ENCODE measurements around the gene TFAP2A. TPM values are rescaled to one million over a fixed set of nuclear protein-coding genes. Genes with fewer than 3 reads are reported as not detected.

TFAP2A gene
- polyA plus RNA-seq, 2 of the 4 experiments (the other 2 are of a cell fraction), result 13.1 to 26.9 TPM

DNA sequence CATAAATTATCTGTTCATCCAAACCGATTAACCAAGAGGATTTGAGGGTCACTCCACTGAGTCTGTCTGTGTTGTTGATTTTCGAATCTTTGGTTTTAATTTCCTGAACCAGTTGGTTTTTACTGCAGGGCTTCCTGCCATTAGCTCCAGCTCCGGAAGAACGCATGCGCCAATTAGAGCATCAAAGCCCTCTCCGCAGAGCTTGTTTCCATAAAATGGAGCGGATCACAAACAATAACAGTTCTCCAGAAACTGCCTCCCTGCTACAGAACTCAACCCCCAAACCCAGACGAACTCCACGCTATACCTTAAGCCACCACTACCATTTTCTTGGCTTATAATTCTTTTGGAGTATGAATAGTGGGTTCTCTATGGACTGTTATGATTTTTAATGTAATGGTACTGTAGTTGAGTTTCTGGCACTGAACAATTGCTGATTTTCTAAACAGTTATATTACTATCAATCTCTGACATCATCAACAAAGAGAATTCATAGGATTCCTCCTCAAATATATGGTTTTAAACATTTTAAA is 13.8 kb downstream of the TFAP2A start:
- ChIA-PET CTCF (interaction anchor here (0.9 to 1.4 kb wide), 3 partner anchors 11 to 381 kb away, joined by 3 to 4 read pairs (median 3); no protein-coding TSS in a partner anchor), POLR2A (no interaction called here)
- 93% methylated on average over 9 of the region's 9 CpGs for WGBS (ENCODE audit: missing lambda C conversion rate)
- no peak for DNase-seq (ENCODE audit: low read depth in 1 of 2, low spot score in 1 of 2)
- no peak for FAIRE-seq
- Histone ChIP-seq H3K4me1 (peaks cover 38% of the 10 kb centered on the region), H3K4me3 (no peak overlapping the region), H3K27ac (peak overlapping the region in 1 of 2 experiments; percentile 51; a peak in 1 of 6 replicates), H3K9me3 (no peaks in the 10 kb centered on the region), H3K4me2 (no peak overlapping the region)
- ATAC-seq, result no peak
- no peak for TF ChIP-seq CTCF (IDR thresholded peaks at IDR 0.05)
- TF ChIP-seq ATOH8 (CRISPR knock-in tag; IDR thresholded peaks at IDR 0.05; ENCODE audit: low read depth), result no peak
- no peak for TF ChIP-seq PHF8 (IDR thresholded peaks at IDR 0.05; ENCODE audit: borderline replicate concordance, low read depth)
- TF ChIP-seq, protein P1, sequence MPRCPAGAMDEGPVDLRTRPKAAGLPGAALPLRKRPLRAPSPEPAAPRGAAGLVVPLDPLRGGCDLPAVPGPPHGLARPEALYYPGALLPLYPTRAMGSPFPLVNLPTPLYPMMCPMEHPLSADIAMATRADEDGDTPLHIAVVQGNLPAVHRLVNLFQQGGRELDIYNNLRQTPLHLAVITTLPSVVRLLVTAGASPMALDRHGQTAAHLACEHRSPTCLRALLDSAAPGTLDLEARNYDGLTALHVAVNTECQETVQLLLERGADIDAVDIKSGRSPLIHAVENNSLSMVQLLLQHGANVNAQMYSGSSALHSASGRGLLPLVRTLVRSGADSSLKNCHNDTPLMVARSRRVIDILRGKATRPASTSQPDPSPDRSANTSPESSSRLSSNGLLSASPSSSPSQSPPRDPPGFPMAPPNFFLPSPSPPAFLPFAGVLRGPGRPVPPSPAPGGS (IDR thresholded peaks at IDR 0.05), result no peak
- no peak for TF ChIP-seq REST (IDR thresholded peaks at IDR 0.05)
- no peak for TF ChIP-seq MYC (IDR thresholded peaks at IDR 0.05; ENCODE audit: borderline replicate concordance, low read length)
- no peak for TF ChIP-seq CEBPB (IDR thresholded peaks at IDR 0.05)
- no peak for TF ChIP-seq HOXB5 (CRISPR knock-in tag; IDR thresholded peaks at IDR 0.05)
- TF ChIP-seq EHMT2 (IDR thresholded peaks at IDR 0.05; ENCODE audit: low read depth), result no peak
- TF ChIP-seq EHF (CRISPR knock-in tag; IDR thresholded peaks at IDR 0.05), result no peak
- no peak for TF ChIP-seq SMC3 (IDR thresholded peaks at IDR 0.05)
- TF ChIP-seq E2F6 (IDR thresholded peaks at IDR 0.05; ENCODE audit: borderline replicate concordance, low read depth), result no peak
- no peak for TF ChIP-seq TFCP2L1 (CRISPR knock-in tag; IDR thresholded peaks at IDR 0.05)
- no peak for TF ChIP-seq RAD21 (conservative IDR thresholded peaks at IDR 0.05 in 1 of 2, IDR thresholded peaks at IDR 0.05 in 1 of 2)
- TF ChIP-seq HOXB13 (CRISPR knock-in tag; IDR thresholded peaks at IDR 0.05; ENCODE audit: low read depth), result no peak
- TF ChIP-seq, protein P2, sequence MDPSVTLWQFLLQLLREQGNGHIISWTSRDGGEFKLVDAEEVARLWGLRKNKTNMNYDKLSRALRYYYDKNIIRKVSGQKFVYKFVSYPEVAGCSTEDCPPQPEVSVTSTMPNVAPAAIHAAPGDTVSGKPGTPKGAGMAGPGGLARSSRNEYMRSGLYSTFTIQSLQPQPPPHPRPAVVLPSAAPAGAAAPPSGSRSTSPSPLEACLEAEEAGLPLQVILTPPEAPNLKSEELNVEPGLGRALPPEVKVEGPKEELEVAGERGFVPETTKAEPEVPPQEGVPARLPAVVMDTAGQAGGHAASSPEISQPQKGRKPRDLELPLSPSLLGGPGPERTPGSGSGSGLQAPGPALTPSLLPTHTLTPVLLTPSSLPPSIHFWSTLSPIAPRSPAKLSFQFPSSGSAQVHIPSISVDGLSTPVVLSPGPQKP (IDR thresholded peaks at IDR 0.05; ENCODE audit: low read depth, low read length), result no peak
- TF ChIP-seq TP53 (CRISPR knock-in tag; IDR thresholded peaks at IDR 0.05), result no peak
- TF ChIP-seq, protein P3, sequence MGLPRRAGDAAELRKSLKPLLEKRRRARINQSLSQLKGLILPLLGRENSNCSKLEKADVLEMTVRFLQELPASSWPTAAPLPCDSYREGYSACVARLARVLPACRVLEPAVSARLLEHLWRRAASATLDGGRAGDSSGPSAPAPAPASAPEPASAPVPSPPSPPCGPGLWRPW (IDR thresholded peaks at IDR 0.05), result no peak
